Progenitor cell of endocrine pancreas (in vitro differentiated cells): Measurements from ENCODE around the gene CNKSR3. TPM values are rescaled to one million over a fixed set of nuclear protein-coding genes. Genes with fewer than 3 reads are reported as not detected.
"Not testable (repeated sequence)": the region's sequence is repeated elsewhere in the genome, so short reads cannot be mapped to it uniquely, and the experiment has no call there.

Source experiments
- DNase-seq: peaks from one replicate; pipeline ENCODE4 v3.0.0; 2021; ENCODE audit warnings: low spot score; ENCODE audit not compliant: unreplicated experiment
- H3K27ac Mint-ChIP-seq: 2 replicates; pipeline ENCODE4 v1.8.0; 2021; ENCODE audit warnings: mild to moderate bottlenecking, moderate library complexity, mixed read lengths
- H3K27me3 Mint-ChIP-seq: 2 replicates; pipeline ENCODE4 v1.8.0; 2021; ENCODE audit warnings: mixed read lengths
- H3K36me3 Mint-ChIP-seq: 2 replicates; pipeline ENCODE4 v1.8.0; 2022; ENCODE audit warnings: mixed read lengths; ENCODE audit not compliant: insufficient read depth
- H3K4me1 Mint-ChIP-seq: 2 replicates; pipeline ENCODE4 v1.8.0; 2021; ENCODE audit warnings: low read depth, mixed read lengths
- H3K4me3 Mint-ChIP-seq: 2 replicates; pipeline ENCODE4 v1.8.0; 2021; ENCODE audit warnings: low read depth, mild to moderate bottlenecking, moderate library complexity, mixed read lengths
- H3K9me3 Mint-ChIP-seq: 2 replicates; pipeline ENCODE4 v1.8.0; 2021; ENCODE audit warnings: low read depth, mixed read lengths
- CTCF ChIP-seq: fragments of 200-600 bp; sonication (generic); IDR thresholded peaks from one replicate; pipeline ENCODE4 v1.5.0; 2021; ENCODE audit warnings: antibody characterized with exemption, mild to moderate bottlenecking; ENCODE audit not compliant: unreplicated experiment
- total RNA-seq: library from RNA; stranded (reverse); gene quantifications from 2 replicates; pipeline ENCODE4 v1.2.1, GENCODE V29; 2021

CNKSR3 gene
- total RNA-seq, 1 donor from 2014 or later, result 20.3 TPM

GRCh38 chr6:154518396-154518795, 7.9 kb upstream of the CNKSR3 start:
- Mint-ChIP-seq H3K4me3 (no peak overlapping the region), H3K27ac (no peak overlapping the region), H3K36me3 (no peaks in the 10 kb centered on the region), H3K27me3 (peaks cover 6% of the 10 kb centered on the region), H3K9me3 (no peaks in the 10 kb centered on the region), H3K4me1 (peaks cover 4% of the 10 kb centered on the region)
- DNase-seq, result no peak
- TF ChIP-seq CTCF, result no peak

- Mint-ChIP-seq H3K9me3 (no peaks in the 10 kb centered on the region), H3K36me3 (no peaks in the 10 kb centered on the region), H3K4me1 (peaks cover 16% of the 10 kb centered on the region), H3K27me3 (peaks cover 10% of the 10 kb centered on the region), H3K27ac (no peak overlapping the region), H3K4me3 (no peak overlapping the region)
- no peak for TF ChIP-seq CTCF
- DNase-seq, result no peak
Measured at GRCh38 chr6:154516276-154516675, 5.8 kb upstream of the CNKSR3 start.

- Mint-ChIP-seq H3K9me3 (no peaks in the 10 kb centered on the region), H3K4me3 (no peak overlapping the region), H3K27ac (no peak overlapping the region)
Measured at GRCh38 chr6:154515826-154516225, 5.3 kb upstream of the CNKSR3 start.

GRCh38 chr6:154515076-154515475, 4.6 kb upstream of the CNKSR3 start:
- H3K27ac Mint-ChIP-seq, H3K9me3 Mint-ChIP-seq: not testable (repeated sequence)
- peaks cover 10% of the 10 kb centered on the region for H3K27me3 Mint-ChIP-seq

More at GRCh38 chr6:154515826-154516225, 5.3 kb upstream of the CNKSR3 start:
- no peak for DNase-seq
- no peak for TF ChIP-seq CTCF
- Mint-ChIP-seq H3K27me3 (peaks cover 10% of the 10 kb centered on the region), H3K36me3 (no peaks in the 10 kb centered on the region), H3K4me1 (peaks cover 18% of the 10 kb centered on the region)

GRCh38 chr6:154514481-154514880, 4.0 kb upstream of the CNKSR3 start:
- no peaks in the 10 kb centered on the region for H3K9me3 Mint-ChIP-seq
- no peak for DNase-seq
- no peak overlapping the region for H3K27ac Mint-ChIP-seq
- H3K36me3 Mint-ChIP-seq, result no peaks in the 10 kb centered on the region
- H3K4me3 Mint-ChIP-seq, result no peak overlapping the region
- H3K27me3 Mint-ChIP-seq, result peaks cover 10% of the 10 kb centered on the region
- H3K4me1 Mint-ChIP-seq, result peaks cover 17% of the 10 kb centered on the region
- TF ChIP-seq CTCF, result no peak

More at GRCh38 chr6:154515076-154515475, 4.6 kb upstream of the CNKSR3 start:
- not testable (repeated sequence) for H3K4me3 Mint-ChIP-seq, H3K36me3 Mint-ChIP-seq, DNase-seq
- peaks cover 20% of the 10 kb centered on the region for H3K4me1 Mint-ChIP-seq

GRCh38 chr6:154513601-154514320, 3.3 kb upstream of the CNKSR3 start:
- no peak overlapping the region for H3K27ac Mint-ChIP-seq
- peaks cover 10% of the 10 kb centered on the region for H3K27me3 Mint-ChIP-seq
- no peak for DNase-seq
- peaks cover 21% of the 10 kb centered on the region for H3K4me1 Mint-ChIP-seq
- no peak overlapping the region for H3K4me3 Mint-ChIP-seq
- no peak for TF ChIP-seq CTCF
- no peaks in the 10 kb centered on the region for H3K36me3 Mint-ChIP-seq
- no peaks in the 10 kb centered on the region for H3K9me3 Mint-ChIP-seq
